KMS-11 (cell line): ENCODE data around the gene XRN2.

ENCODE experiments used
- H2AFZ ChIP-seq: fragments of 200-600 bp; sonication (generic); 2 replicates; pipeline ENCODE4 v1.6.1; 2016; ENCODE audit warnings: antibody characterized with exemption, mixed run types, low read depth
- H3K27ac ChIP-seq: fragments of 200-600 bp; sonication (generic); 2 replicates; pipeline ENCODE4 v1.6.1; 2016; ENCODE audit warnings: mild to moderate bottlenecking, mixed run types
- H3K27me3 ChIP-seq: fragments of 200-600 bp; sonication (generic); 2 replicates; pipeline ENCODE4 v1.6.1; 2017; ENCODE audit warnings: mild to moderate bottlenecking, low read depth, mixed run types, moderate library complexity; ENCODE audit not compliant: insufficient read depth
- H3K36me3 ChIP-seq: fragments of 200-600 bp; sonication (generic); 2 replicates; pipeline ENCODE4 v1.6.1; 2017; ENCODE audit warnings: mild to moderate bottlenecking, mixed run types; ENCODE audit not compliant: insufficient read depth
- H3K4me1 ChIP-seq: fragments of 200-600 bp; sonication (generic); 2 replicates; pipeline ENCODE4 v1.6.1; 2016; ENCODE audit warnings: mild to moderate bottlenecking, low read depth, mixed run types; ENCODE audit not compliant: poor library complexity, severe bottlenecking
- H3K4me2 ChIP-seq: fragments of 200-600 bp; sonication (generic); 2 replicates; pipeline ENCODE4 v1.7.0; 2016; ENCODE audit warnings: mild to moderate bottlenecking, mixed run types
- H3K4me3 ChIP-seq: fragments of 200-600 bp; sonication (generic); IDR thresholded peaks from 2 replicates; pipeline ENCODE4 v1.6.1; 2017; ENCODE audit warnings: low read depth, low read length, mixed read lengths; ENCODE audit not compliant: insufficient read depth
- H3K79me2 ChIP-seq: fragments of 200-600 bp; sonication (generic); 2 replicates; pipeline ENCODE4 v1.6.1; 2016; ENCODE audit warnings: low read depth, mixed run types; ENCODE audit not compliant: insufficient read depth
- H3K9ac ChIP-seq: fragments of 200-600 bp; sonication (generic); 2 replicates; pipeline ENCODE4 v1.6.1; 2016; ENCODE audit warnings: mild to moderate bottlenecking, mixed run types
- H4K20me1 ChIP-seq: fragments of 200-600 bp; sonication (generic); 2 replicates; pipeline ENCODE4 v1.6.1; 2016; ENCODE audit warnings: mild to moderate bottlenecking, mixed run types; ENCODE audit not compliant: insufficient read depth
- CTCF ChIP-seq: fragments of 200-600 bp; sonication (generic); conservative IDR thresholded peaks from 2 replicates; pipeline ENCODE4 v1.6.1; 2017; ENCODE audit warnings: low read depth, mild to moderate bottlenecking, antibody characterized with exemption, low read length, moderate library complexity, mixed read lengths

XRN2 gene

GRCh38 chr20:21393166-21393565, 90.0 kb downstream of the XRN2 start:
- no peak overlapping the region for H3K27ac ChIP-seq
- no peaks in the 10 kb centered on the region for H3K4me1 ChIP-seq
- H3K9ac ChIP-seq, result no peak overlapping the region
- no peak overlapping the region for H2AFZ ChIP-seq
- no peak overlapping the region for H3K4me2 ChIP-seq
- TF ChIP-seq CTCF, result no peak
- H3K4me3 ChIP-seq, result no peak overlapping the region
- H3K36me3 ChIP-seq, result no peaks in the 10 kb centered on the region
- no peaks in the 10 kb centered on the region for H4K20me1 ChIP-seq
- H3K79me2 ChIP-seq, result no peaks in the 10 kb centered on the region
- H3K27me3 ChIP-seq, result no peaks in the 10 kb centered on the region

- H3K9ac ChIP-seq, result no peak overlapping the region
- no peak overlapping the region for H3K4me2 ChIP-seq
- H2AFZ ChIP-seq, result no peak overlapping the region
- no peak overlapping the region for H3K27ac ChIP-seq
- TF ChIP-seq CTCF, result no peak
- no peak overlapping the region for H3K4me3 ChIP-seq
- no peaks in the 10 kb centered on the region for H3K27me3 ChIP-seq
- no peaks in the 10 kb centered on the region for H3K4me1 ChIP-seq
- H4K20me1 ChIP-seq, result no peaks in the 10 kb centered on the region
- H3K36me3 ChIP-seq, result no peaks in the 10 kb centered on the region
- no peaks in the 10 kb centered on the region for H3K79me2 ChIP-seq
Observed at GRCh38 chr20:21393816-21394519, 90.8 kb downstream of the XRN2 start.

GRCh38 chr20:21394551-21394950, 91.4 kb downstream of the XRN2 start:
- no peak overlapping the region for H3K4me2 ChIP-seq
- no peak overlapping the region for H3K9ac ChIP-seq
- no peaks in the 10 kb centered on the region for H3K4me1 ChIP-seq
- no peak overlapping the region for H2AFZ ChIP-seq
- no peak overlapping the region for H3K4me3 ChIP-seq
- H4K20me1 ChIP-seq, result no peaks in the 10 kb centered on the region
- no peak for TF ChIP-seq CTCF
- H3K36me3 ChIP-seq, result no peaks in the 10 kb centered on the region
- H3K27ac ChIP-seq, result no peak overlapping the region
- H3K27me3 ChIP-seq, result no peaks in the 10 kb centered on the region
- no peaks in the 10 kb centered on the region for H3K79me2 ChIP-seq

- Histone ChIP-seq H3K36me3 (no peaks in the 10 kb centered on the region), H3K4me2 (no peak overlapping the region), H3K27me3 (no peaks in the 10 kb centered on the region), H3K9ac (no peak overlapping the region), H3K27ac (no peak overlapping the region), H2AFZ (no peak overlapping the region), H3K79me2 (no peaks in the 10 kb centered on the region), H3K4me1 (no peaks in the 10 kb centered on the region), H4K20me1 (no peaks in the 10 kb centered on the region), H3K4me3 (no peak overlapping the region)
- no peak for TF ChIP-seq CTCF
Observed at GRCh38 chr20:21395051-21395665, 92.0 kb downstream of the XRN2 start.
